Measurements from ENCODE around the gene NR1D1.

Gene NR1D1

GRCh38 chr17:40061609-40062038, 38.8 kb downstream of the NR1D1 start:
- no peak for DNase-seq

- DNase-seq = no peak
Observed at GRCh38 chr17:40060887-40061608, 39.3 kb downstream of the NR1D1 start.

- no peak for DNase-seq
Observed at GRCh38 chr17:40059729-40060475, 40.5 kb downstream of the NR1D1 start.

GRCh38 chr17:40058865-40059264, 41.5 kb downstream of the NR1D1 start:
- no peak for DNase-seq

- DNase-seq = no peak
Observed at GRCh38 chr17:40058186-40058784, 42.1 kb downstream of the NR1D1 start.

GRCh38 chr17:40056379-40057015, 43.9 kb downstream of the NR1D1 start:
- no peak for DNase-seq

Data from RPMI8226 (cell line).